Measurements from ENCODE around the gene SNRK. TPM values are rescaled to one million over a fixed set of nuclear protein-coding genes. Genes with fewer than 3 reads are reported as not detected.

SNRK gene
- total RNA-seq, 1 donor from 2014 or later: 18.2 TPM

DNA sequence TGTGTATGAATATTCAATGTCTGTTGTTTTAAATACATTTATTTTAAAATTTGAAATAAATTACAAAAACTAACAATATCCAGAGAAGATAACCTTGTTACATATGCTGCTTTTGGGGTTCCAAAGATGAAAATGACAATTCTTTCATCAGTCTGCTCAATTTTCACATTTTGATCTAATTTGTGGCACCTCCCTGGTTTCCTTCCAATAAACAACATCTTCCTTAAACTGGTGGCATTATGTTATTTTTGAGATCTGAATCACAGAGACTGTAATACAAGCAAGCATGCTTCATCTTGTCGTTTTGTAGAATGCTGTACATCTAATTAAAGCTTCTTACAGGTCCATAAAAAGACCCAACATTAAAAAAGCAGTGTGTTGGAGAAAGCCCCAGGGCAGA, 2.2 kb upstream of the SNRK start:
- Mint-ChIP-seq H3K4me3 (no peak overlapping the region), H3K9me3 (no peaks in the 10 kb centered on the region), H3K27ac (ENCODE audit: unreplicated experiment) (no peak overlapping the region), H3K27me3 (ENCODE audit: low read depth) (peaks cover 20% of the 10 kb centered on the region), H3K36me3 (ENCODE audit: low read depth) (no peaks in the 10 kb centered on the region), H3K4me1 (peaks cover 27% of the 10 kb centered on the region)
- TF ChIP-seq, protein P1, sequence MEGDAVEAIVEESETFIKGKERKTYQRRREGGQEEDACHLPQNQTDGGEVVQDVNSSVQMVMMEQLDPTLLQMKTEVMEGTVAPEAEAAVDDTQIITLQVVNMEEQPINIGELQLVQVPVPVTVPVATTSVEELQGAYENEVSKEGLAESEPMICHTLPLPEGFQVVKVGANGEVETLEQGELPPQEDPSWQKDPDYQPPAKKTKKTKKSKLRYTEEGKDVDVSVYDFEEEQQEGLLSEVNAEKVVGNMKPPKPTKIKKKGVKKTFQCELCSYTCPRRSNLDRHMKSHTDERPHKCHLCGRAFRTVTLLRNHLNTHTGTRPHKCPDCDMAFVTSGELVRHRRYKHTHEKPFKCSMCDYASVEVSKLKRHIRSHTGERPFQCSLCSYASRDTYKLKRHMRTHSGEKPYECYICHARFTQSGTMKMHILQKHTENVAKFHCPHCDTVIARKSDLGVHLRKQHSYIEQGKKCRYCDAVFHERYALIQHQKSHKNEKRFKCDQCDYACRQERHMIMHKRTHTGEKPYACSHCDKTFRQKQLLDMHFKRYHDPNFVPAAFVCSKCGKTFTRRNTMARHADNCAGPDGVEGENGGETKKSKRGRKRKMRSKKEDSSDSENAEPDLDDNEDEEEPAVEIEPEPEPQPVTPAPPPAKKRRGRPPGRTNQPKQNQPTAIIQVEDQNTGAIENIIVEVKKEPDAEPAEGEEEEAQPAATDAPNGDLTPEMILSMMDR (conservative IDR thresholded peaks at IDR 0.05): no peak
- no peak for DNase-seq (ENCODE audit: low read depth, low spot score)

DNA sequence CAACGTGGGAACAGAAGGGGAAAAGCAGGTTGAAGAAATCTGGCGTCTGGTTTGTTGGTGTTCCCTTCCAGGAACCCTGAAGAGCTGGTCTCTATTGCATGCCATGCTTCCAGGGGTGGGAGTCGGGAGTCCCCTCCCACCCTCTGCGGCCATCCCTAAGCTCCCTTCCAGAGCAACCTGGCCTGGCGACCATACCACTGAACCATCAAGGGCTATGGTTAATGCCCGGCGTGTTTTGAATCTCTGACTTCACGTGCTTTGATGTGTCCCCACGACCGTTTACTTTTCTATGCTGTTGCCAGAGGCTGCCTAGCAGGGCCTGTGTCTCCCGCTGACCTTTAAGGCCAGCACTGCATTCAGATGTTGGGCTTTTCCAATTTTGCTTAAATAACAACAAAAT, 696 bp upstream of the SNRK start:
- no peaks in the 10 kb centered on the region for H3K36me3 Mint-ChIP-seq (ENCODE audit: low read depth)
- H3K27ac Mint-ChIP-seq (ENCODE audit: unreplicated experiment): peak overlapping the region; percentile 63
- H3K27me3 Mint-ChIP-seq (ENCODE audit: low read depth): peaks cover 13% of the 10 kb centered on the region
- peak overlapping the region; percentile 99 for H3K4me3 Mint-ChIP-seq
- H3K4me1 Mint-ChIP-seq: peaks cover 35% of the 10 kb centered on the region
- TF ChIP-seq, protein P1 (conservative IDR thresholded peaks at IDR 0.05): no peak
- no peak for DNase-seq (ENCODE audit: low read depth, low spot score)
- H3K9me3 Mint-ChIP-seq: no peaks in the 10 kb centered on the region

DNA sequence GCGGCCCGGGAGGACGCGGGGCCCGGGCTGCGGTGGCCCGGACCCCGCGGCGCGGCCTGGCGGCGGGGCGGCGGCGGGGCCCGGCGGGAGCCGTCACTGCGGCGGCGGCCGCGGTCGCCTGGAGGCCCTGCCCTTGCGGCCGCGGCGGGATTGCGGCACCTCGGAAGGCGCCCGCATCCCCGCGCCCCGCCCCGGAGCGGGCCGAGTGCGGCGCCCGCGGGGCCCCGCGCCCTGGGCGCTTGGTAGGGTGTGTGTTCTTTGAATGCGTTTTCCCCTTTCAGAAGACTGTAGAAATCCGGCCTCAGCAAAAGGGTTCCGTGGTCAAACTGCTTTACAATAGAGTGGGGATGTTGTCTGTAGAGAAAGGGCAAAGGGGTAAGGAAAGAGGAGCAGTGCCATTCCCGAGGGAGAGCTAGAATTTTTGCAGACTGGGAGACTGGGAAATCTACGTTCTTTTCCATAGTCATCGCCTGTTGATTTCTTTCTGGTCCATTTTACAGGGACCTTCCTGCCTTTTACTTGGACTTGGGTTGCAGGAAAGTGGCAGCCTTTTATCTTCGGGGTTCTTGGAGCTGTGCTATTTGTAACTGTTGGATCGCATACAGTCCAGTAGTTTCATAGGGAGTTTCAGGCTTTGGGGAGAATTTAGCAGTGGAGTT, 630 bp downstream of the SNRK start:
- no peaks in the 10 kb centered on the region for H3K36me3 Mint-ChIP-seq (ENCODE audit: low read depth)

DNA sequence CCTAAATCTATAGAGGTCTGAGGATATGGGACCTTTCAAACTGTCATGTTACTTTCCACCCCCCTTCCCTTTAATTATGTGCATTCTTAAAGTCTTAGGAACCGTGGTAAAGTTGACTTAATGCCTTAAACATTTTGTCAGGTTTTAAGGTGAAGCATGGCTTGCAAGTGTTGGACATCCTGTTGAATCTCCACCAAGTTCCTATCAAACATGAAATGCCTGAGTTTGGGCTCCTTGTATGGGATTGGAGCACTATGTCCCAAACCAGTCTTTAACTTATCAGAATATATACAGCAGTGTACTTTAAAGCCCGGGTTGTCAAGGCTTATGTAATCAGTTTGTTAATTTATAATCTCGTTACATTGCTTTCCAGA, 1.1 kb downstream of the SNRK start:
- no peaks in the 10 kb centered on the region for H3K36me3 Mint-ChIP-seq (ENCODE audit: low read depth)

More for the DNA sequence above, 630 bp downstream of the SNRK start:
- DNase-seq (ENCODE audit: low read depth, low spot score): peak; percentile 11
- Mint-ChIP-seq H3K4me1 (peaks cover 47% of the 10 kb centered on the region), H3K9me3 (no peaks in the 10 kb centered on the region), H3K27ac (ENCODE audit: unreplicated experiment) (peak overlapping the region; percentile 90), H3K4me3 (peak overlapping the region; percentile 96), H3K27me3 (ENCODE audit: low read depth) (peaks cover 12% of the 10 kb centered on the region)
- TF ChIP-seq, protein P1 (conservative IDR thresholded peaks at IDR 0.05): no peak

DNA sequence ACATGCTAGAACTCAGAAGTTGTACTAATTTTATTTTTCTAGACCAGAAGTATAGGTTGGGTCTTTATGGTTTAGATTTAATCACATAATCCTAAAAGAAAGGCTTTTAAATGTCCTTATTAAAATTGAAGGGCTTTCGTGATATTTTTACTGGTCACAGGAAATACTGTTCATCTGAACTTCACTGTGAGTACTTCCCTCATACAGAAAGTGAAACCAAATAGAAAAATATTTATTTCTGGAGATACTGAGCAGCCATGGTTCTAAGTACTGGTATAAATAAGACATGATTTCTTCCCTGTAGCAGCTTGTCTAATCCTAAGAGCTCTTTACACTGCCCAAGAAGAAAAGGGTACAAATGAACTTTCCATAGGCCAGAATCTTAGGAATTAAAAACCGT, 2.0 kb downstream of the SNRK start:
- Mint-ChIP-seq H3K4me1 (peaks cover 47% of the 10 kb centered on the region), H3K9me3 (no peaks in the 10 kb centered on the region), H3K4me3 (peak overlapping the region; percentile 59), H3K27ac (ENCODE audit: unreplicated experiment) (no peak overlapping the region), H3K27me3 (ENCODE audit: low read depth) (peaks cover 8% of the 10 kb centered on the region), H3K36me3 (ENCODE audit: low read depth) (no peaks in the 10 kb centered on the region)
- no peak for DNase-seq (ENCODE audit: low read depth, low spot score)
- TF ChIP-seq, protein P1 (conservative IDR thresholded peaks at IDR 0.05): no peak

More for the DNA sequence above, 1.1 kb downstream of the SNRK start:
- H3K27ac Mint-ChIP-seq (ENCODE audit: unreplicated experiment): peak overlapping the region; percentile 90
- H3K4me3 Mint-ChIP-seq: peak overlapping the region; percentile 96
- TF ChIP-seq, protein P1 (conservative IDR thresholded peaks at IDR 0.05): no peak
- DNase-seq (ENCODE audit: low read depth, low spot score): no peak
- peaks cover 47% of the 10 kb centered on the region for H3K4me1 Mint-ChIP-seq
- no peaks in the 10 kb centered on the region for H3K9me3 Mint-ChIP-seq
- peaks cover 10% of the 10 kb centered on the region for H3K27me3 Mint-ChIP-seq (ENCODE audit: low read depth)
